HG02852 (cell line): ENCODE data around the gene CD9.

Experiments used
- ATAC-seq: cut with Tn5 transposase; IDR thresholded peaks from one replicate; pipeline ENCODE4 v1.9.1; 2021; ENCODE audit warnings: mild to moderate bottlenecking, moderate library complexity; ENCODE audit not compliant: unreplicated experiment

CD9 gene

DNA sequence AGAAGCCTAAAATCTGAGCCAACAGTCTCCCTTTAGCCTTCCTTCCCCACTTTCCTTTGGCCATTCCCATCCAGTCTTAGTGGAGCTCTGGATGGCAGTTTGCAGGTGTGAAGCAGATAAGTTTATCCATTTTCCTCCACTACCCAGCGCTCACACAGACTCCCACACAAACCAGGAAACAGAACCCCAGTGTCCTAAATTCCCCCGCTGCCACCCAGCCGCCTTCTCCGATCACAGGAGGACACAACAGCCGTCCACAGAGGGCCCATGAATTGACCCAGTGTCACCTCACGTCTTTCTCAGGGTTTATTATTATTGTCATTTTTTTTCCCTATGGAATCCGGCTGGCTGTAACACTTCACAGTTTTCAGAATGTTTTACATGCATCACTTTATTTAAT, 16.4 kb downstream of the CD9 start:
- ATAC-seq: no peak

DNA sequence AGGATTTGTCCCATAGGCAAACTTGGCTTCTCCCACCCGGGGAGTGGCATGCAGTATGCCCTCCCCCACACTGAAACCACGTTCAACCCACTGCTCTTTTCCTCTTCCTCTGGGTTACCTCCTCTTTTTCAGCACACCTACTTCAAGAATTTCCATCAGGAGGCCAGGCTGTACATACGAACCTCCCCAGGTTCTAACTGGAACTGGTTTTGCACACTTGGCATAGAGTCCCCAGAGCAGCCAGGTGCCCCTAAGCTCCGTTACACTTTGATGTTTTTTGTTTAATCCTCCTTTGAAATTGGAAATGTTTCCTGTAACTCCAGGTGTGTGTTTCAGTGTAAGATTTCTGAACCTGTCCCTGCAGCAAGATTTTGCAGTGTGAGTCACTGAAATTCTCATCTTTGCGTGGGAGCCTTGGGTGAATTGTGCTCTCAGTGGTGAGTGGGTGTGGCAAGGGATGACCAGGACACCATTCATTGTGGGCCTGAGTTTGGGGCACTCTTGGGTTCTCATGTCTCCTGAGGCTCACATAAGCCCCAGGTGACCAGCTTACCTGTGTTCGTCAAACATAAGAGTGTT, 18.2 kb downstream of the CD9 start:
- no peak for ATAC-seq

DNA sequence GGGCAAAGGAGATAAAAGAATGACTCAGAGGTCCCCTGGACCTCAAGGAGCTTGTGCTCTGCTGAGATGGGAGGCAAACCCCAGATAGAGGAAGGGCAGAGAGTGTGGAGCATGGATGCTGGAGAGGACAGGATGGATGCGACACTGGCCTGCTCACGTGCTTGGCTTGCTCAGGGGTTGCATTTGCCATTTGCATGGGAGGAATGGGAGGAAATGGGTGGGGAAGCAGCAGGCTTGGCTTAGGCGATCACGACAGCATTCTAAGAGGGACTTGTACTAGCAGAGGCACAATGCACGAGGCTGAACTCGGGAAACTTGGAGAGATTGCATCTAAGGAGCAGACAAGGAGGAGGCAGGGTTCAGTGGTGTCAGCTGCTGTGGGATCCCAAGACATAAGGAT, 19.8 kb downstream of the CD9 start:
- ATAC-seq: no peak

- ATAC-seq: no peak
These were observed 20.9 kb downstream of the CD9 start for GRCh38 chr12:6221146-6221545.

DNA sequence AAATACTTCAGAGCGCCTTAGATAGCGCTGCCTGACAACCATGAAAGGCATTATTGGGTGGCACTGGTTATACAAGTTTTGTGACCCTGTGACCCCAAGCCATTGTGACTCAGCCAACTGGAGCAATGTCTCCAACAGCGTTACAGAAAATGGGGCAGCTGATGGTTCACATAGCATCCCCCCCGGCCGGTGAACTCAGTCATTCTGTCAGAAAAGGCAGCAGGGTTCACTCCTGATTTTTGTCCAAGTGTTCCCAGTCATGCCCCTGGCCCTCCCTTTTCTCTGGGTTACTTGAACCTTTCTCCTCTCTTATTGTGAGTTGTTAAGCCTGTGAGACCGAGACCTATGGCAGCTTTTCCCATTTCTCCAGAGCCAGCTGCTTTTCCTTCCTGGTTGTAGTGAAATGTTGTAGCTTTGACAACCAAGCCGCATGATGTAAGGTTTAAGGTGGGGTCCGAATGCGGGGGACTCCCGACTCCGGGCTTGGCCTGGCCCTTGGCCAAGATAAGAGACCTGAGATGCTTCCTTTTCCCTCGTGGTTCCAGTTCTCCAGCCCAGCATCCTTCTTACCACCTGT, 22.0 kb downstream of the CD9 start:
- ATAC-seq: no peak

- no peak for ATAC-seq
These were observed 23.3 kb downstream of the CD9 start for GRCh38 chr12:6223545-6223944.

GRCh38 chr12:6224550-6224949, 24.4 kb downstream of the CD9 start:
- no peak for ATAC-seq

DNA sequence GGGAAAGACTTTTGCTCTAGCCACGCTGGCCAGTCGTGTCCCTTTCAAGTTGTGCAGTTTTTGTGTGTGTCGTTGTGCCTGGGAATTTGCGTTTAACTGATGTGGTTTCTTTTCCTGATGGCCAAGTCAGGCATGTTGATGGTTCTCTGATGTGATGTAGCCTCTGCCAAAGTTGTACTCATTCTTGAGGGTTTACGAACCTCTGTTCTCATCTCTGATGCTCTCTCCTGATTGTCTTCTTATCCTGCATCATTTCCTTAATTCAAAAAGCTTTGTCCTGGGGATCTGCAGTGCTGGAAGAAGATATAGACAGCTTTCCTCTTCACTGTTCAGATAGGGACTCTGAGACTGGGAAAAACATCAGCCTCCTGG, 25.4 kb downstream of the CD9 start:
- ATAC-seq: no peak

GRCh38 chr12:6226002-6226678, 25.9 kb downstream of the CD9 start:
- ATAC-seq: no peak

DNA sequence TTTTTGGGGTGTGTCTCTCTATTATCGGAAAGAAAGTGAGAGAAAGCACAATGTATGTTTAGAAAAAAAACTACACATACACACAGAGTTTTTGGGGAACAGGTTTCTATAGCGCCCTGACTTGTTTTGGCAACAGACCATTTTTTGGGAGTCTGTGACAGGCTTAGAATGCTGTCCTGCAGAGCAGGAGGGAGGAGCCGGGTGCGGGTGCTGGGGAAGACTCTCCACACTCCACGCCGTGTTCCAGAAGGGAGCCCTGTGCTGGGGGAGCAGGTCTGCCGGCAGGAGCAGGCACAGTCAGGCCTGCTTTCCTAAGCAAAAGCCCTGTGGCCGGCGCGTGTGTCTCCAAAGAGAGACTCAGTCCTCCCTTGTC, 26.5 kb downstream of the CD9 start:
- no peak for ATAC-seq

GRCh38 chr12:6228535-6229223, 28.5 kb downstream of the CD9 start:
- no peak for ATAC-seq

DNA sequence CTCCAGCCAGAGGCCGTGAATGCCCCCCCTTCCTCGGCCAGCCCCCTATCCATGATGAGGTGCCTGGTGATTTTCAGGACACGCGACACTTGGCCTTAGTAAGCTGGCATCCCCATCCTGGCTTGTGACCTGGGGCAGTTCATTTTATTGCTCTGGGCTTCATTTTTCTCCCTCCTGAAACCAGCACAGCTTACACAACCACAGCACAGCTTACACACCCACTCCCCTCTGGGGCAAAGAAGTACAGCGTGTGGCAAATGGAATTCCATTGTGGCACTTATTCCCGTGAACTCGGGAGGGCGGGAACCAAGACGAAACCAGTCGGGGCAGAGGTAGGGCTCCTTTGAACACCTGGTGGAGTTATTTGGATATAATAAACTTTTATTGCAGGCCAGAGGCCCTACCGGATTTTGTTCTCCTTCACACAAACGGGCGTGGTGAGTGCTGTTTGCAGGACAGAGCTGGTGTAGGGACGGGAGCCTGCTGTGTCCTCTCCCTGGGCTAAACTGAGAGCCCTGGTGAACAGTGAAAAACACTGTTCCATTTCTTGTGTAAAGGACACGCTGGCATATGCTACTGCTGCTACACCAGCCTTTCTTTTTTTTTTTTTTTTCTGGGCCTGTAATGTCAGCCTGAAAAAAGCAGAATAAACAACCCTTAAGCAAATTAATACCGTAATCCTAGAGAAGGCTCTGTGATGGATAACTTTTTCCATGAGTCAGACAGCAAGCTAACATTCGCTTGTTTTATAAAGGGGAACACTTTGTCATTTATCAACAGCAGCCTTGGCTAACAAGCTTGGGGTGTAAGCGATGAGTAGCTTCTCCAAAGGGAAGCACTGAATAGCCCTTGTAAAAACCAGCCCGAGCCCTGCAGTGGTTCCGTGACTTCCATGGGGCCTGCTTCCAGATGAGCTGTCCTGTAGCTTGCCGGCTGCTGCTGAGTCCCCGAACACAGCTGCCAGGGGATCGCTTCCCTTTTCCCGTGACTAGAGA, 29.3 kb downstream of the CD9 start:
- no peak for ATAC-seq

- peak; percentile 75 for ATAC-seq
These were observed 30.3 kb downstream of the CD9 start for GRCh38 chr12:6230321-6231110.

DNA sequence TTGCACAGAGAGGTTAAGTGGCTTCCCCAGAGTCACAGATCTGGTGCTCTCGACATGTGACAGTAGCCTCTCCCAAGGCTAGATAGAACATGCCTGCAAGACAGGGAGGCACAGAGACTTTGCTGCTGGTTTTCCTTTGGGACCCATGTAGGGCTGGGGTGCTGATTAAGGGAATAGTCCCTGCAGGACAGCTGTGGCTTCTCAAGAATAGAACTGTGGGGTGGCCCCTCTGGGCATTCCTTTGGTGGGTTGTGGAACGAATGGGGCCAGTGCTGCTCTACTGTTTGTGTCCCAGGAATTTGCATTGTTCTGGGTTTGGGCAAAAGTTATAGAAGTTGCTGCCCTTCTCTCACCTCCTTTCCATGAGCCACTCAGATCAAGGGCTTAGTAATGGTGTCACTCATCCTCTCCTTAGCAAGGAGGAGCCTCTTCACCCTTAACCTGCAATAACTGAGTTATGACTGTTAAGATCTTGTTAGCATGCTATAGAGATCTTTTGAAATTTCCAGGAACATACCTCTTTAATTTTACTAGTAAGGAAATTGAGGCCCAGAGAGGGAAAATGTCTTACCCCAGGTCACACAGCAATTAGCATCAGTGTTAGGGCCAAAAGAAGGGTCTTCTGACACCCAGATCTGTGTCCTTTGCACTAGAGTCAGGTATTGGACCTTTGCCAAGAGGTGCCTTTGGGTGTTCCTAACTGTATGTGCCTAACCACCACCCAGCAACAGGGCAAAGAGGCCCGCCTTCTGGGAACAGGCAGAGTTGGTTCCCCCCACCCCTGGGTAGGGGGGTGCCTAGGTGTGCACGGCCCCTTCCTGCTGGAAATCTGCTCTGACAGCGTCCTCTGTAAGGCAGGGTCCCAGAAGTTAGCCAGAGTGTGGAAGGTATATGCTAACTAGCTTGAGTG, 31.4 kb downstream of the CD9 start:
- ATAC-seq: no peak

GRCh38 chr12:6233121-6233971, 33.1 kb downstream of the CD9 start:
- ATAC-seq: no peak

DNA sequence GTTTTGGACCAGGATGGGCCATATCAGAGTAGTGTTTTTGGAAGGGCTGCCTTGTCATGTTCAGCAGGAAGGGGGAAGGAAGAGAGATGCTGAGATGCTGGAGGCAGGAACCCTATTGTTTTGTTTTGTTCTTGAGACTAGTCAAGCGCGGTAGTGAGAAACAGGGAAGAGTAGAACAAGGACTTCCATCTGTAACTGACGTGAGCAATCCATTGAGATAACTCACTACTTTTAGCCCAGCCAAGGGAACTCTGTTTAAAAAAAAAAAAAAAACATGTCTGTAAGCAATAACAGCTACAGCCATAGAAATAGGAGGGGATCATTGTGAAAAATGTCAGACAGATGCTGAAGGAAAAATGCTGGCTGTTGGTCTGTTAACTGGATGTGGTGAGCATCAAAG, 34.0 kb downstream of the CD9 start:
- ATAC-seq: no peak

GRCh38 chr12:6234906-6235305, 34.7 kb downstream of the CD9 start:
- no peak for ATAC-seq

DNA sequence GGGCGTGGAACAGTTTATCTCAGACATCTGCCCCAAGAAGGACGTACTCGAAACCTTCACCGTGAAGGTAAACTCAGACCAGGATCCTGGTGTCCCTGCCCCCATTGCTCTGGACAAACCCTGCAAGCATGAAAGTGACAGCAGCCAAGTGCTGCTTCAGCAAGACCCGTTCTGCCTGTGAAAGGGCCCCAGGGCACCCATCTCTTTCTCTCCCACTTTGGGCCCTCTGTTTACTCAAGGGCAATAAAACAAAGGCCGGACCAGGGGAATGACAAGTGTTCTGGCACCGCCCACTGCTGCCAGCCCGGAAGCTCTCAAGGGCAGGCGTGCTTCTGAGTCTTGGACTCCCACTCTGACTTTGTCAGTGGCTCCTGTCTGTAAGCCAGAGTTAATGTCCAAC, 35.3 kb downstream of the CD9 start:
- no peak for ATAC-seq
